Sigmoid colon (tissue), 4 donors: ENCODE data around the gene LRRC46.

Source experiments
- EP300 ChIP-seq, 4 donors: sonication (generic); formaldehyde crosslinking; IDR thresholded peaks; one replicate each; pipeline ENCODE4 v1.6.1; 2017; ENCODE audit warnings: antibody characterized with exemption in 4 of 4
- POLR2A ChIP-seq, 2 donors: fragments of 450-650 bp; IDR thresholded peaks; one replicate each; pipeline ENCODE4 v1.6.1; 2016; ENCODE audit warnings: antibody characterized with exemption in 2 of 2, mild to moderate bottlenecking in 2 of 2, moderate library complexity in 2 of 2
- POLR2AphosphoS5 ChIP-seq, 4 donors: sonication (generic); formaldehyde crosslinking; IDR thresholded peaks; one replicate each; pipeline ENCODE4 v1.6.1; 2017; ENCODE audit warnings: antibody characterized with exemption in 4 of 4
- TF ChIP-seq, protein P1 (sequence below), 4 experiments: fragments of 450-650 bp in 3 of 4; fragments of 200-600 bp in 1 of 4; IDR thresholded peaks; one replicate each; pipeline ENCODE4 v1.5.1; 2016 to 2019; ENCODE audit warnings: antibody characterized with exemption in 4 of 4, mild to moderate bottlenecking in 3 of 4, moderate library complexity in 2 of 4

- TF ChIP-seq, protein P1, sequence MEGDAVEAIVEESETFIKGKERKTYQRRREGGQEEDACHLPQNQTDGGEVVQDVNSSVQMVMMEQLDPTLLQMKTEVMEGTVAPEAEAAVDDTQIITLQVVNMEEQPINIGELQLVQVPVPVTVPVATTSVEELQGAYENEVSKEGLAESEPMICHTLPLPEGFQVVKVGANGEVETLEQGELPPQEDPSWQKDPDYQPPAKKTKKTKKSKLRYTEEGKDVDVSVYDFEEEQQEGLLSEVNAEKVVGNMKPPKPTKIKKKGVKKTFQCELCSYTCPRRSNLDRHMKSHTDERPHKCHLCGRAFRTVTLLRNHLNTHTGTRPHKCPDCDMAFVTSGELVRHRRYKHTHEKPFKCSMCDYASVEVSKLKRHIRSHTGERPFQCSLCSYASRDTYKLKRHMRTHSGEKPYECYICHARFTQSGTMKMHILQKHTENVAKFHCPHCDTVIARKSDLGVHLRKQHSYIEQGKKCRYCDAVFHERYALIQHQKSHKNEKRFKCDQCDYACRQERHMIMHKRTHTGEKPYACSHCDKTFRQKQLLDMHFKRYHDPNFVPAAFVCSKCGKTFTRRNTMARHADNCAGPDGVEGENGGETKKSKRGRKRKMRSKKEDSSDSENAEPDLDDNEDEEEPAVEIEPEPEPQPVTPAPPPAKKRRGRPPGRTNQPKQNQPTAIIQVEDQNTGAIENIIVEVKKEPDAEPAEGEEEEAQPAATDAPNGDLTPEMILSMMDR (IDR thresholded peaks at IDR 0.05) = no peak
- TF ChIP-seq POLR2A (IDR thresholded peaks at IDR 0.05) = no peak
- no peak for TF ChIP-seq EP300 (IDR thresholded peaks at IDR 0.05)
- TF ChIP-seq POLR2AphosphoS5 (IDR thresholded peaks at IDR 0.05) = no peak
Observed at GRCh38 chr17:47792979-47793378, 38.5 kb upstream of the LRRC46 start.
